ENCODE results near the gene RPS6KA2.

The RPS6KA2 gene

DNA sequence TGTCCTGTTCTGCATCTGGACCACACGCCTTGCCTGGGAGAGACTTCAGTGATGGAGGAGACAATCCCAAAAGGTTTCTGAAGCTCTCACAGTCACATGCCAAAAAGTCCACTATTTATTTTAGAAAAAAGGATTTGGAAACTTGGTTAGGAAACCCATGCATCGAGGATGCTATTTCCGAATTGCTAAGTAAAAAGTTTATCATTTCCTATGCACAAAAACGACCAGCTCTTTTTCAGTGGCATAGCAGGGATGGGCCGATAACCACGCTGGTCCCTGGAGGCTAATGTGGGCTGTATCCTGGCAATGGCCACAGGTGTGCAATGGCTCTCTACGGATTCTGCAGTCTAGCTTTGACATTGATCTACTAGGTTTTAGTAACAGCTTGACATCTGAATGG, 74.5 kb downstream of the RPS6KA2 start:
- H3K9me3 ChIP-seq (ENCODE audit: insufficient read depth, low read depth, low read length), result peaks cover 2% of the 10 kb centered on the region
- H4K12ac ChIP-seq (ENCODE audit: low read depth, low read length), result no peak overlapping the region
- no peaks in the 10 kb centered on the region for H3K27me3 ChIP-seq (ENCODE audit: insufficient read depth, low read length)
- no peak overlapping the region for H3K23ac ChIP-seq (ENCODE audit: low read length)
- H2BK12ac ChIP-seq (ENCODE audit: low read length), result no peak overlapping the region
- no CpG with 5 or more reads among the region's 7 CpGs for WGBS (ENCODE audit: extremely low coverage, insufficient coverage, insufficient read length)
- peaks cover 0 to 2% of the 10 kb centered on the region in 2 experiments for H3K36me3 ChIP-seq (ENCODE audit: control insufficient read depth in 1 of 2, insufficient read depth in 2 of 2, low read length in 2 of 2)
- peaks cover 2% of the 10 kb centered on the region for H3K79me2 ChIP-seq (ENCODE audit: control insufficient read depth, insufficient read depth, low read length, poor library complexity)
- no peak for DNase-seq
- no peak overlapping the region for H3K4me3 ChIP-seq (ENCODE audit: low read depth, low read length)
- no peak overlapping the region for H3K9ac ChIP-seq (ENCODE audit: low read length)
- no peaks in the 10 kb centered on the region for H3K79me1 ChIP-seq (ENCODE audit: low read length)
- no peak overlapping the region for H4K8ac ChIP-seq (ENCODE audit: low read depth, low read length)
- no peak overlapping the region for H3K27ac ChIP-seq (ENCODE audit: low read depth, low read length)
- no peak overlapping the region for H2AK5ac ChIP-seq (ENCODE audit: low read length)
- H3K4me1 ChIP-seq (ENCODE audit: control insufficient read depth in 1 of 2, insufficient read depth in 2 of 2, low read length in 2 of 2), result peaks cover 0 to 10% of the 10 kb centered on the region in 2 experiments
- no peak overlapping the region for H4K91ac ChIP-seq (ENCODE audit: low read depth, low read length)
- no peak overlapping the region for H2AFZ ChIP-seq (ENCODE audit: insufficient read depth, low read length, poor library complexity)
- H2BK120ac ChIP-seq (ENCODE audit: insufficient read depth, low read length, poor library complexity), result no peak overlapping the region
- no peak overlapping the region for H3K4me2 ChIP-seq (ENCODE audit: low read length)
- no peak overlapping the region for H2BK5ac ChIP-seq (ENCODE audit: low read depth, low read length, poor library complexity)
- H3K4ac ChIP-seq (ENCODE audit: low read depth, low read length), result no peak overlapping the region
- no peak overlapping the region for H3K18ac ChIP-seq (ENCODE audit: low read length)
- H3K14ac ChIP-seq (ENCODE audit: low read length), result no peak overlapping the region

DNA sequence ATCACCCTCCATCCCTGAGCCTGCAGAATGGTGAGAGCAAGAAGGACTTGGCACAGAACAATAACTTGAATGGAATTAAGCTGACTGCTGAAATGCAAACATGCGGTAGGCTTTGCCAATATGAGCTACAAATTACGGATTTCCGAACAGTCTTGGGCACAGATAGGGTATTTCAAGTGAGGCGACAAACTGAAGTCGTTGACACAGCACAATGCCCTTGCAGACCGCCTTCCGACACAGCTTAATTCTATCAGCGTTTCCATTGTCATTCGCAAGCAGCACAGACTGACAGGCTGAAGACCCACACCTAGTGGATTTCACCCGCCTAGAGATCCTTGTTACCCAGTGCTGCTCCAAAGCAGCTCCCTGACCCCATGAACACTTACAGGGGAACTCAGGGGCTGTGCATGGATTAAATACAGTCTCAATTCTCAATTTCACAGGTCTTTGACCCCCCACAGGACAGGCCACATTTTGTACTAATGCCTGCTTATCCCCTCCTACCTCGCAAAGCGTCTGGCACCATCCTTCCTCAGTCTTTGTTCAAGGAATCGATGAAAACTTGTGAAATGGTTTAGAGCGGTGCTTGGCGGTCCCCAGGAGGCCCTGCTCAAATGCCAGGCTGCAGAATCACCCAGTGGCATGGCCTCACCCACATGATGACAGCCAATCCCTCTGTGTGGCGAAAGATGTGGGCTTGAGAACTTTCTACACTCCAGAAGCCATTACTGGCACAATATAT, 75.1 kb downstream of the RPS6KA2 start:
- Histone ChIP-seq H2BK5ac (ENCODE audit: low read depth, low read length, poor library complexity) (no peak overlapping the region), H3K27me3 (ENCODE audit: insufficient read depth, low read length) (no peaks in the 10 kb centered on the region), H2AFZ (ENCODE audit: insufficient read depth, low read length, poor library complexity) (no peak overlapping the region), H3K4me2 (ENCODE audit: low read length) (no peak overlapping the region), H3K14ac (ENCODE audit: low read length) (no peak overlapping the region), H4K8ac (ENCODE audit: low read depth, low read length) (no peak overlapping the region), H2BK12ac (ENCODE audit: low read length) (no peak overlapping the region), H2BK120ac (ENCODE audit: insufficient read depth, low read length, poor library complexity) (no peak overlapping the region), H3K4me1 (ENCODE audit: control insufficient read depth in 1 of 2, insufficient read depth in 2 of 2, low read length in 2 of 2) (peaks cover 0 to 7% of the 10 kb centered on the region in 2 experiments), H3K4me3 (ENCODE audit: low read depth, low read length) (no peak overlapping the region), H3K79me2 (ENCODE audit: control insufficient read depth, insufficient read depth, low read length, poor library complexity) (peaks cover under 1% of the 10 kb centered on the region), H3K9me3 (ENCODE audit: insufficient read depth, low read depth, low read length) (peaks cover 2% of the 10 kb centered on the region), H3K23ac (ENCODE audit: low read length) (no peak overlapping the region), H2AK5ac (ENCODE audit: low read length) (no peak overlapping the region), H4K91ac (ENCODE audit: low read depth, low read length) (no peak overlapping the region), H3K36me3 (ENCODE audit: control insufficient read depth in 1 of 2, insufficient read depth in 2 of 2, low read length in 2 of 2) (peaks cover 0 to 2% of the 10 kb centered on the region in 2 experiments), H3K79me1 (ENCODE audit: low read length) (no peaks in the 10 kb centered on the region), H3K27ac (ENCODE audit: low read depth, low read length) (no peak overlapping the region), H3K9ac (ENCODE audit: low read length) (no peak overlapping the region), H4K12ac (ENCODE audit: low read depth, low read length) (no peak overlapping the region), H3K4ac (ENCODE audit: low read depth, low read length) (no peak overlapping the region), H3K18ac (ENCODE audit: low read length) (no peak overlapping the region)
- no peak for DNase-seq
- no CpG with 5 or more reads among the region's 16 CpGs for WGBS (ENCODE audit: extremely low coverage, insufficient coverage, insufficient read length)

GRCh38 chr6:166546653-166547052, 80.4 kb downstream of the RPS6KA2 start:
- Histone ChIP-seq H4K91ac (ENCODE audit: low read depth, low read length) (no peak overlapping the region), H3K79me2 (ENCODE audit: control insufficient read depth, insufficient read depth, low read length, poor library complexity) (peaks cover 1% of the 10 kb centered on the region), H3K4me1 (ENCODE audit: control insufficient read depth in 1 of 2, insufficient read depth in 2 of 2, low read length in 2 of 2) (peaks cover 14 to 21% of the 10 kb centered on the region in 2 experiments), H3K4ac (ENCODE audit: low read depth, low read length) (no peak overlapping the region), H3K9me3 (ENCODE audit: insufficient read depth, low read depth, low read length) (no peaks in the 10 kb centered on the region), H2AFZ (ENCODE audit: insufficient read depth, low read length, poor library complexity) (no peak overlapping the region), H3K79me1 (ENCODE audit: low read length) (peaks cover 13% of the 10 kb centered on the region), H3K9ac (ENCODE audit: low read length) (no peak overlapping the region), H2BK5ac (ENCODE audit: low read depth, low read length, poor library complexity) (no peak overlapping the region), H3K23ac (ENCODE audit: low read length) (no peak overlapping the region), H4K8ac (ENCODE audit: low read depth, low read length) (no peak overlapping the region), H3K18ac (ENCODE audit: low read length) (no peak overlapping the region), H3K27ac (ENCODE audit: low read depth, low read length) (no peak overlapping the region), H2BK12ac (ENCODE audit: low read length) (no peak overlapping the region), H3K36me3 (ENCODE audit: control insufficient read depth in 1 of 2, insufficient read depth in 2 of 2, low read length in 2 of 2) (peaks cover 0 to 2% of the 10 kb centered on the region in 2 experiments), H3K14ac (ENCODE audit: low read length) (no peak overlapping the region), H2BK120ac (ENCODE audit: insufficient read depth, low read length, poor library complexity) (no peak overlapping the region), H2AK5ac (ENCODE audit: low read length) (no peak overlapping the region), H3K4me3 (ENCODE audit: low read depth, low read length) (no peak overlapping the region), H3K4me2 (ENCODE audit: low read length) (no peak overlapping the region), H3K27me3 (ENCODE audit: insufficient read depth, low read length) (no peaks in the 10 kb centered on the region), H4K12ac (ENCODE audit: low read depth, low read length) (no peak overlapping the region)
- WGBS (ENCODE audit: extremely low coverage, insufficient coverage, insufficient read length), result no CpG with 5 or more reads among the region's 6 CpGs
- DNase-seq, result no peak

- Histone ChIP-seq H3K18ac (ENCODE audit: low read length) (no peak overlapping the region), H2BK120ac (ENCODE audit: insufficient read depth, low read length, poor library complexity) (no peak overlapping the region), H4K12ac (ENCODE audit: low read depth, low read length) (no peak overlapping the region), H3K79me1 (ENCODE audit: low read length) (peaks cover 14% of the 10 kb centered on the region), H3K27ac (ENCODE audit: low read depth, low read length) (no peak overlapping the region), H3K9me3 (ENCODE audit: insufficient read depth, low read depth, low read length) (no peaks in the 10 kb centered on the region), H4K8ac (ENCODE audit: low read depth, low read length) (no peak overlapping the region), H2AK5ac (ENCODE audit: low read length) (peak overlapping the region; percentile 49), H3K4ac (ENCODE audit: low read depth, low read length) (no peak overlapping the region), H3K4me3 (ENCODE audit: low read depth, low read length) (no peak overlapping the region), H4K91ac (ENCODE audit: low read depth, low read length) (peak overlapping the region; percentile 11), H3K36me3 (ENCODE audit: control insufficient read depth in 1 of 2, insufficient read depth in 2 of 2, low read length in 2 of 2) (peaks cover 0 to under 1% of the 10 kb centered on the region in 2 experiments), H2AFZ (ENCODE audit: insufficient read depth, low read length, poor library complexity) (no peak overlapping the region), H3K4me1 (ENCODE audit: control insufficient read depth in 1 of 2, insufficient read depth in 2 of 2, low read length in 2 of 2) (peaks cover 19 to 21% of the 10 kb centered on the region in 2 experiments), H3K14ac (ENCODE audit: low read length) (no peak overlapping the region), H3K9ac (ENCODE audit: low read length) (no peak overlapping the region), H3K27me3 (ENCODE audit: insufficient read depth, low read length) (no peaks in the 10 kb centered on the region), H3K23ac (ENCODE audit: low read length) (no peak overlapping the region), H3K79me2 (ENCODE audit: control insufficient read depth, insufficient read depth, low read length, poor library complexity) (peaks cover 1% of the 10 kb centered on the region), H3K4me2 (ENCODE audit: low read length) (no peak overlapping the region), H2BK5ac (ENCODE audit: low read depth, low read length, poor library complexity) (peak overlapping the region; percentile 33), H2BK12ac (ENCODE audit: low read length) (no peak overlapping the region)
- no peak for DNase-seq
- no CpG with 5 or more reads among the region's 19 CpGs for WGBS (ENCODE audit: extremely low coverage, insufficient coverage, insufficient read length)
Measured at GRCh38 chr6:166545156-166546034, 81.7 kb downstream of the RPS6KA2 start.
